OCI-LY3 (cell line): Measurements from ENCODE around the gene PSMD9.

Experiments
- CTCF ChIP-seq: fragments of 200-600, 300-600 bp; sonication (generic); IDR thresholded peaks from 2 replicates; pipeline ENCODE4 v1.5.1; 2014; ENCODE audit warnings: antibody characterized with exemption, low read length, low read depth
- EZH2phosphoT487 ChIP-seq: fragments of 200-600 bp; shearing (Covaris generic); IDR thresholded peaks from 2 replicates; pipeline ENCODE4 v1.6.1; 2018; ENCODE audit warnings: antibody characterized with exemption, mixed run types, low read depth

DNA sequence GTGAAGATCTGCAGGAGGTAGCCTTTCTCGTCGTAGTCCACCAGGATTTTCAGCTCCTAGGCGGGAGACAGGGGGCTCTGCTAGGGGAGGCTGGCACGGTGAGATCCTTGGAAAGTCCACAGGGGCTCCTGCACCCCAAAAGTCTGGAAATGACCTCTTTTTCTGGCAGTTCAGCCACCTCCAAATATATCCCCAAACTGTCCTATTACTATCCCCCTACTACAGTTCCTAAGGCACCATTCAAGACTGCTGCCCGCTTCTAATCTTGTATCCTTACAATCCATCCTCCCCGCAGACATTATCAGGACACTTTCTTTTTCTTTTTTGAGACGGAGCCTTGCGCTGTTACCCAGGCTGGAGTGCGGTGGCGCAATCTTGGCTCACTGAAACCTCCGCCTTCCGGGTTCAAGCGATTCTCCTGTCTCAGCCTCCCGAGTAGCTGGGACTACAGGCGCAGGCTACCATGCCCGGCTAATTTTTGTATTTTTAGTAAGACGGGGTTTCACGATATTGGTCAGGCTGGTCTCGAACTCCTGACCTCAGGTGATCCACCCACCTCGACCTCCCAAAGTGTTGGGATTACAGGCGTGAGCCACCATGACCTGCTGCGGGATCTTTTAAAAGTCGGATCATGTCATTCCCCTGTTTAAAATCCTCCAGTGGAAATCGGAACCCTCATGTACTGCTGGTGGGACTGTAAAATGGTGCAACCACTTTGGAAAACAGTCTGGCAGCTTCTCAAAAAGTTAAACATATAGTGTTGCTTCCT lies 48.4 kb upstream of the PSMD9 start:
- TF ChIP-seq CTCF (no peak), EZH2phosphoT487 (no peak)
